ENCODE results near the gene CHRNA4.

- TF ChIP-seq POLR2A (IDR thresholded peaks at IDR 0.05) = no peak
- no peak for TF ChIP-seq CTCF (IDR thresholded peaks at IDR 0.05)
Measured at GRCh38 chr20:63398744-63399514, 37.8 kb upstream of the CHRNA4 start.
